Measurements from ENCODE around the gene RPS5.

Gene RPS5

GRCh38 chr19:58351990-58352755, 34.9 kb upstream of the RPS5 start:
- H3K4me2 ChIP-seq (ENCODE audit: insufficient read depth, low read length) = no peak overlapping the region
- H3K79me2 ChIP-seq (ENCODE audit: insufficient read depth, low read length) = peaks cover 21% of the 10 kb centered on the region
- no peaks in the 10 kb centered on the region for H3K27me3 ChIP-seq (ENCODE audit: insufficient read depth, low read length, poor library complexity)
- H3K9ac ChIP-seq (ENCODE audit: low read depth, low read length) = no peak overlapping the region
- DNase-seq = no peak
- no peak overlapping the region for H3K4me3 ChIP-seq (ENCODE audit: low read depth in 1 of 2, low read length in 2 of 2)
- no peak overlapping the region for H2AFZ ChIP-seq (ENCODE audit: low read depth, low read length)
- H3K36me3 ChIP-seq (ENCODE audit: insufficient read depth, low read length) = peaks cover 23% of the 10 kb centered on the region
- H3K4me1 ChIP-seq (ENCODE audit: insufficient read depth, low read length) = peaks cover 24% of the 10 kb centered on the region
- ATAC-seq (ENCODE audit: insufficient read depth, low read depth) = no peak
- H4K20me1 ChIP-seq (ENCODE audit: insufficient read depth, low read length) = peaks cover 10% of the 10 kb centered on the region
- H3K27ac ChIP-seq (ENCODE audit: low read length) = no peak overlapping the region
- TF ChIP-seq EZH2 (IDR thresholded peaks at IDR 0.05; ENCODE audit: borderline replicate concordance, low read depth, low read length, severe bottlenecking) (no peak), CTCF (IDR thresholded peaks at IDR 0.05; ENCODE audit: borderline replicate concordance, extremely low read depth, low read length, poor library complexity, severe bottlenecking) (no peak)
- no peaks in the 10 kb centered on the region for H3K9me3 ChIP-seq (ENCODE audit: insufficient read depth, low read length, severe bottlenecking)

- Histone ChIP-seq H3K9ac (ENCODE audit: low read depth, low read length) (no peak within 1 kb of the TSS), H3K27ac (ENCODE audit: low read length) (no peak within 1 kb of the TSS), H3K9me3 (ENCODE audit: insufficient read depth, low read length, severe bottlenecking) (no peaks in the 10 kb centered on the region), H3K4me1 (ENCODE audit: insufficient read depth, low read length) (peaks cover 18% of the 10 kb centered on the region), H3K4me3 (ENCODE audit: low read depth in 1 of 2, low read length in 2 of 2) (no peak within 1 kb of the TSS), H3K4me2 (ENCODE audit: insufficient read depth, low read length) (no peak within 1 kb of the TSS), H3K79me2 (ENCODE audit: insufficient read depth, low read length) (peaks cover 17% of the 10 kb centered on the region), H4K20me1 (ENCODE audit: insufficient read depth, low read length) (peaks cover 10% of the 10 kb centered on the region), H3K36me3 (ENCODE audit: insufficient read depth, low read length) (peaks cover 23% of the 10 kb centered on the region), H3K27me3 (ENCODE audit: insufficient read depth, low read length, poor library complexity) (no peaks in the 10 kb centered on the region), H2AFZ (ENCODE audit: low read depth, low read length) (no peak within 1 kb of the TSS)
- DNase-seq (no peak), ATAC-seq (ENCODE audit: insufficient read depth, low read depth) (no peak)
- TF ChIP-seq CTCF (IDR thresholded peaks at IDR 0.05; ENCODE audit: borderline replicate concordance, extremely low read depth, low read length, poor library complexity, severe bottlenecking) (no peak), EZH2 (IDR thresholded peaks at IDR 0.05; ENCODE audit: borderline replicate concordance, low read depth, low read length, severe bottlenecking) (no peak)
Measured at GRCh38 chr19:58352760-58353671, 34.1 kb upstream of the RPS5 start, which contains the start of gene A1BG. TSS of gene A1BG (minus strand) at chr19:58353492. CDS start at chr19:58353437, 55 bp downstream.

GRCh38 chr19:58353717-58354477, 33.2 kb upstream of the RPS5 start:
- Histone ChIP-seq H3K27me3 (ENCODE audit: insufficient read depth, low read length, poor library complexity) (no peaks in the 10 kb centered on the region), H3K4me2 (ENCODE audit: insufficient read depth, low read length) (no peak overlapping the region), H3K4me1 (ENCODE audit: insufficient read depth, low read length) (peaks cover 9% of the 10 kb centered on the region), H2AFZ (ENCODE audit: low read depth, low read length) (no peak overlapping the region), H3K27ac (ENCODE audit: low read length) (no peak overlapping the region), H3K9ac (ENCODE audit: low read depth, low read length) (no peak overlapping the region), H3K9me3 (ENCODE audit: insufficient read depth, low read length, severe bottlenecking) (no peaks in the 10 kb centered on the region), H3K4me3 (ENCODE audit: low read depth in 1 of 2, low read length in 2 of 2) (no peak overlapping the region), H4K20me1 (ENCODE audit: insufficient read depth, low read length) (peaks cover 10% of the 10 kb centered on the region), H3K79me2 (ENCODE audit: insufficient read depth, low read length) (peaks cover 9% of the 10 kb centered on the region), H3K36me3 (ENCODE audit: insufficient read depth, low read length) (peaks cover 23% of the 10 kb centered on the region)
- DNase-seq = no peak
- TF ChIP-seq CTCF (IDR thresholded peaks at IDR 0.05; ENCODE audit: borderline replicate concordance, extremely low read depth, low read length, poor library complexity, severe bottlenecking) (no peak), EZH2 (IDR thresholded peaks at IDR 0.05; ENCODE audit: borderline replicate concordance, low read depth, low read length, severe bottlenecking) (no peak)
- no peak for ATAC-seq (ENCODE audit: insufficient read depth, low read depth)
